GM20431 (cell line): Measurements from ENCODE around the gene SNAP47.

ENCODE experiments used
- in situ Hi-C: fragments of 300-500 bp; cut with MseI, MboI; formaldehyde crosslinking; loops from one replicate; pipeline ENCODE4 v1.15.0; 2020; ENCODE audit warnings: low sequenced_read_pairs; ENCODE audit not compliant: unreplicated experiment

SNAP47 gene

GRCh38 chr1:227816750-227817446, 81.7 kb downstream of the SNAP47 start:
- in situ Hi-C loops, result no loop called here

DNA sequence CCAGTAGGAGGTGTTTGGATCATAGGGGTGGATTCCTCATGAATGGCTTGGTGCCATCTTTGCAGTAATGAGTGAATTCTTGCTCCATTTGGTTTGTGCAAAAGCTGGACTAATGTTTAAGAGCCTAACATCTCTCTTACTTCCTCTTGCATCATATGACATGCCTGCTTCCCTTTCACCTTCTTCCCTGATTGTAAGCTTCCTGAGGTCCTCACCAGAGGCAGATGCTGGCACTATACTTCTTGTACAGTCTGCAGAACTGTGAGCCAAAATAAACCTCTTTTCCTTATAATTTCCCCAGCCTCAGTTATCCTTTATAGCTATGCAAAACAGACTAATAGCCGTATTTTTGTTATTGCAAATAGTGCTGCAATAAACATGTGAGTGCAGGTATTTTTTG, 88.3 kb downstream of the SNAP47 start:
- in situ Hi-C loops, result no loop called here

- in situ Hi-C loops, result no loop called here
These were observed 89.0 kb downstream of the SNAP47 start for GRCh38 chr1:227824204-227824603.

- in situ Hi-C loops, result no loop called here
These were observed 93.6 kb downstream of the SNAP47 start for GRCh38 chr1:227828786-227829185.
